GM19452 (cell line): Measurements from ENCODE around the gene TSPAN18.

Experiments used
- ATAC-seq: cut with Tn5 transposase; IDR thresholded peaks from one replicate; pipeline ENCODE4 v1.9.1; 2021; ENCODE audit not compliant: unreplicated experiment

Gene TSPAN18

GRCh38 chr11:44737245-44738085 lies 10.7 kb downstream of the TSPAN18 start:
- no peak for ATAC-seq

GRCh38 chr11:44738791-44739190 lies 12.0 kb downstream of the TSPAN18 start:
- no peak for ATAC-seq

- no peak for ATAC-seq
Observed at GRCh38 chr11:44740967-44741366, 14.2 kb downstream of the TSPAN18 start.

- no peak for ATAC-seq
Observed at GRCh38 chr11:44741976-44742375, 15.2 kb downstream of the TSPAN18 start.

GRCh38 chr11:44742508-44743246 lies 15.9 kb downstream of the TSPAN18 start:
- no peak for ATAC-seq

GRCh38 chr11:44743326-44743725 lies 16.6 kb downstream of the TSPAN18 start:
- no peak for ATAC-seq

- ATAC-seq, result no peak
Observed at GRCh38 chr11:44743959-44744557, 17.3 kb downstream of the TSPAN18 start.

GRCh38 chr11:44746894-44747293 lies 20.1 kb downstream of the TSPAN18 start:
- ATAC-seq, result no peak

- ATAC-seq, result no peak
Observed at GRCh38 chr11:44747316-44747715, 20.6 kb downstream of the TSPAN18 start.

GRCh38 chr11:44747836-44748235 lies 21.1 kb downstream of the TSPAN18 start:
- ATAC-seq, result no peak

- no peak for ATAC-seq
Observed at GRCh38 chr11:44748606-44749005, 21.8 kb downstream of the TSPAN18 start.

GRCh38 chr11:44749189-44749588 lies 22.4 kb downstream of the TSPAN18 start:
- no peak for ATAC-seq

- ATAC-seq, result no peak
Observed at GRCh38 chr11:44750551-44751465, 24.0 kb downstream of the TSPAN18 start.

- no peak for ATAC-seq
Observed at GRCh38 chr11:44752300-44752699, 25.5 kb downstream of the TSPAN18 start.

GRCh38 chr11:44752713-44753112 lies 26.0 kb downstream of the TSPAN18 start:
- ATAC-seq, result no peak

- ATAC-seq, result no peak
Observed at GRCh38 chr11:44753961-44754645, 27.3 kb downstream of the TSPAN18 start.

GRCh38 chr11:44754876-44755555 lies 28.3 kb downstream of the TSPAN18 start:
- ATAC-seq, result no peak

- no peak for ATAC-seq
Observed at GRCh38 chr11:44755556-44756523, 29.1 kb downstream of the TSPAN18 start.
